Measurements from ENCODE around the gene LRRC15.
A peak's percentile ranks its signal among the peaks of the same experiment; 100 is the strongest.

LRRC15 gene

DNA sequence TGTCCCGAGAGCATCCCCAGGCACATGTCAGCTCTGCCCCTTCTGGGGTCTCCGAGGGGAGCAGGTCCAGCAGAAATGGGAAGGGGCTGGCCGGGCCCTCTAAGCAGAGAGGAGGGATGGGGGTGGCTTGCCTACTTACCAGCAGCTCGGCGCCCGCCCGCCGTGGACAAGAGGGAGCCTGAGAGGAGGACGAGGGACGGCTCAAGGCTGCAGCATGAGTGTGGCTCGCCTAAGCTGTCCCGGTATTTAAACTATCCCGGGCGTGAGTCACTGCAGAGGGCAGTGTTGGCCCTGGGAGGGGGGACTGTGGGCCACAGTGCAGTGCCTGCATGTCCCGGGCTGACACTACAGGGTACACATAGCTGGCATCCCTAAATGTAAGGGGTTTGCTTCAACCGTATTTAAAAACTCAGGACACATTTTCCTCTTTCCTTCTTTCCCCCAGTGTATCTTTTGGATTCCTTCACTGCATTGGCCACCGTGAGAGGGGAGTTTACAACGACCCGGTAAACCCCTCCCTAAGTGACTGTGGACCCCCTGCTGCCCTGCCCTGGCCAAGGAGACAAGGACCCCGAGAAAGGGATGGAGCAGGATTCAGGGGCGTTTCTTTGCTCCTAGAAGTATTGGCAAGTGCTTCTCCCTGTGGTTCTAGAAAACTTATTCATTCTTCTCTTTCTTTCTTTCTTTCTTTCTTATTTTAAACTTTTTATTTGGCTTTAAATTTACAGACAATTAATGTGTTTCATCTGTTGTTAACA is at the start of gene LRRC15:
Gene LRRC15, minus strand, starts transcription at position 222 of the 758 bp plus-strand sequence. CDS start 8,700 bp downstream, outside the sequence.
- no peak for DNase-seq

DNA sequence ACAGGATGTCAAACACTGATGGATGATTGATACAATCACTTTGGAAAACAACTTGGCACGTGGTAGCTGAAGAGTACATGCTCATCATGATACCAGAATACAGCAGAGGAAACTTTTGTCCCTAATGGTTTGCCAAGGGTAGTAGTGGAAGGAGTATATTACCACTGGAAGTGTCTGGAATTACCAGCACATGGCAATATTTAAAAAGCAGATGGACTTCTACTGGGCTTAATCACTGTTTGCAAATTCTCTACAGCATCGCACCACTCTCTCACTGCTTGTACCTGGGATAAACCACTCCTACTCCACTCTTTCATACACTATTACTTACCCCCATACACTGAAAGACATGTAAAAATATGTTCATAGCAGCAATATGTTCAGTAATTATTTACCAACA is 49.1 kb upstream of the LRRC15 start:
- no peak for DNase-seq

DNA sequence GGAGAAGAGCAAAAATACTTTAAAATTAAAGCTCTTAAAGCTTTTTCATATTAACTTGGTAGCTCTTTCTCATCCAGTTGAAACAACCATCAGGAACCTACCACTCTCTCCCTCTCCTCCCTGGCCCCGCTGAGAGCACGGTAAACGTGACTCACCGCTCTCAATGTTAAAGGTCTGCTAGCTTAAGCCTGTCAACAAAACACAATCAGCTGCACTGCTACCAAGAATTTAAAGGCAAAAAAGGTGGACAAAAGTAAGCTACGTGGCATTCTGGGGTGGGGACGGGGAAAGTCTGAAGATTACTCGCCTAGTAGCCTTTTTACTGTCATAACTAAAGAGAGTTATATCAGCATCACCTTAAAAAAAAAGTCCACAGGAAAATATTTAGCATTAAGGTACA is 37.9 kb upstream of the LRRC15 start:
- peak; percentile 22 for DNase-seq

DNA sequence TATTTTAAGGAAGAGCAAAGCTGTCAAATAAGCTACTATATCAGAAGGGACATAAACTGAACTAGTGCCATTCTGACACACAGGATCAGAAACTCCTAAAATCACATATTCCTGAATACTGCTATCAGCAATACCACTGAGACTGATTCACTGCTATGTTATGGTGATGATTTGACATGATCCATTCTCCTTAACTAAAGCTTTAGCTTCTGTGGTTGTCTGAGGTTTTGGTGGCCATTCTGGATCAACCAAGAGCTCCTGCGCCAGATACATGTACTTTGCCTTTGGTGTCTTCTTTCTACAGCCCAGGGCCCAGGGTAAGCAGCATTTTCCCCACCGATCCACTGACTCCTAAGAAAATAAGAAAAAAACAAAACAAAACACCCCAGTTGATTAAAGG is 36.2 kb upstream of the LRRC15 start:
- DNase-seq, result no peak

DNA sequence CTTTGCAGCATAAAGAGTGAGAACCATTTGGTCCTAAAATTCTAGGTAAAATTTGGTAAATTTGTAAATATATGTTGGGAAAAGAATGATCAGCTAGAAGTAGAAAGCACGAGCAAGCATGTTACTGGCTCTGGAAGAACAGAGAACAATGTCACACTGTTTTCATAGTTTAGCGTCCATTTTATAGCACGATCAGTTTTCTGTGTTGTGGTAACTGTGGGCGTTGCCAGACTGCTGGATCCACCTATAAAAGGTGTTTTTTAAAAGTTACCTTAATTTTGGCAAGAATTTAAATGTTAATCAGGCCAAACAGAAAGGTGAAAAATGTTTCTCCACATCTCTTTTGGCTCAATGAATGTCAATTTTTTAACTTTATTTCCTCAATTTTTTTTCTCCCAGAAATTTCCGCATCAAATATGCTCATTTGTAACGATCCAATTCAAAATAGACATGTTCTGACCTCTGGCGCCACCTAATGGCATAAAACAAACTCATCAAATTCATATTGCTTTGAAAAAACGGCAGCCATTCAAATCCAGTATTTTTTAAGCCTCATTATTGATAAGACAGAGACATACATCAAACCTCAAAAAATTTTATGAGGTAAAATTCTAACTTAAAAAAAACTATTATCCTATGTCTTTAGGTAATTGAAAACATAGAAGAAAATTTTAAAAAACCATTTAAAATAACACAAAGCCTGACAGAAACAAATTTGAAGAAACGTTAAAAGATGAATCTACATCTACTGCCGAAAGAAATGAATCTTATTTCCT is 35.0 kb upstream of the LRRC15 start:
- no peak for DNase-seq

GRCh38 chr3:194401868-194402329 is 32.4 kb upstream of the LRRC15 start:
- DNase-seq, result no peak

GRCh38 chr3:194401346-194401745 is 31.8 kb upstream of the LRRC15 start:
- no peak for DNase-seq

GRCh38 chr3:194399874-194400411 is 30.4 kb upstream of the LRRC15 start:
- no peak for DNase-seq

DNA sequence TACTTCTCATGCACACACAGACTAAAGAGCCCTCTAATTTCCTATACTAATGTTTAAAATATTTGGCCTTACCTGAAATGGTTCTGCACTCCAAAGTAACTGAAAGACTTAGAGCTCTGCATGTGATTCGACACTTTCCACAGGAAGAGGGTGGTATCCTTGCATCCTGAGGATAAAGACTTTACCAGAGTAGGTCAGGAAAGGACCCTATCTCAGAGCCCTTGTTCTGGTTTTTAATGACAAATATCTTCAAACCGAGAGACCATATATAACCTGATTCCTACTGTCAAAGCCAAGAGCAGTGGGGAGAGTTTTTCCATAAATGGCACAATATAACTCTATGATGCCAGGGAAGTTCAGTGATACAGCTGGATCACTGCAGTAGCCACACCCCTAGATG is 29.6 kb upstream of the LRRC15 start, which contains the start of gene GP5:
Gene GP5, minus strand, starts transcription at position 101 of the 400 bp plus-strand sequence. CDS start 984 bp downstream, outside the sequence.
- no peak for DNase-seq

GRCh38 chr3:194397757-194398312 is 28.3 kb upstream of the LRRC15 start:
- no peak for DNase-seq

DNA sequence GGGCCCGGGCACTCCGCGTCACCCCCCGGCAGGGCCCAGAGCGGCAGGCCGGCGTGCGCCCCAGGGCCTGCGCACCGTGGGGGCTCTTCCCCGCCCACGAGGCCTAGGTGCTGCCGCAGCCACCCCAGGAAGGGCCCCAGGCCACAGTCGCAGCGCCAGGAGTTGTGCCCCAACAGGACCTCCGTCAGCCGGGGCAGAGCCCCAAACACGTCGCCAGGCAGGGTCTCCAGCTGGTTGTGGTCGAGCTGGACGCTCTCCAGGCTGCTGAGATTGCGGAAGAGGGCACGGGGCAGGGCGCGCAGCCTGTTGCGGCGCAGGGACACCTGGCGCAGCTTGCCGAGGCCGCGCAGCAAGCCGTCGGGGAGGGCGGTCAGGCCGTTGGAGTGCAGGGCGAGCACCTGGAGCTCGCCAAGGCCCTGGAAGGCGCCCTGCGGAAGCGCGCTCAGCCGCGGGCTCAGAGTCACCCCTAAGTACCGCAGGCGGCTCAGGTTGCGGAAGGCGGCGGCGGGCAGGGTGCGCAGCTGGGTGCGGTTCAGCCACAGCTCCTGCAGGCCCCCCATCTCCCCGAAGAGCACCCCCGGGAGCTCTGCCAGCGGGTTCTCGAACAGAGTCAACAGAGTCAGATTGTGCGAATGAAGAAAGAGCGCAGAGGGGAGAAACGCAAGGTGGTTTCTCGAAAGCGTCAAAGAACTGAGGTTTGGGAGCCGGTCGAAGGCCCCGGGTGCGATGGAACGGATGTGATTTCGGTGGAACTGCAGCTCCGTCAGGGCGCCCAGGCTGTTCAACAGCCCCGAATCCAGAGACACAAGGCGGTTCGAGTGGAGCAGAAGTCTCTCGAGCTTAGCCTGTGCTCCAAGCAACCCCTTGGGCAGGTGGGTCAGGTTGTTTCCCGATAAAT is 27.6 kb upstream of the LRRC15 start:
- DNase-seq, result peak; percentile 70

DNA sequence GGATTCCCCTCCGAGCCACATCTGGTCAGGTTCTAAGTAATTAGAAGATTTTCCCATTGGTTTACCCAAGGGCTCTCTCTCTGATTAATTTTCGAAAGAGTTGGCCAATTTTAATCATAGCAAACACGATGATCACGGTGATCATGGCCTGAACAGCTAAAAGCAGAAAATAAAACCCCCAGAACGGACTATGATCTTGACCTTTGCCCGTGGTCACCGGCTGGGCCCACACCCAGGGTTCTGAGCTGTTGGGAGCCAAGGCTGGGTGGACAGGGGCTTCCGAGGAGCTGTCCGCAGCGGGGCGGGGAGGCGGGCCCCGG is 27.0 kb upstream of the LRRC15 start:
- no peak for DNase-seq

GRCh38 chr3:194395778-194396538 is 26.4 kb upstream of the LRRC15 start:
- peak; percentile 47 for DNase-seq

DNA sequence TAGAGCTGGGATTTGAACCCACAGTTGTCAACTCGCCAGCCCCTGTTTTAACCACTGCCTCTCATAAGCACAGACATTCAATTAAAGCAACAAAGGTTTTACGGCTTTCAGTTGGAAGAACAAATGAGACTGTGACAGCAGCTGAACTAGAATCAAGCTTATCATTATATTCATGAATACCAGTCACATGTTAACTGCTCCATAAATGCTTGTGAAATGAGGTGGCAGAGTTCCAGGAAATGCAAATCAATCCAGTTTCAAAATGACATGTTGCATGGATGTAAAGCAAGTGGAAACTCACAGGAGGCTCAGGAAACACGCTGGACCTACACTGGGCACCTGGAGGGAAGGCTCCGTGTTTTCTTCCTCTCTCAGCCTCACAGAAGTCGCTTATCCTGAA is 25.7 kb upstream of the LRRC15 start:
- no peak for DNase-seq

DNA sequence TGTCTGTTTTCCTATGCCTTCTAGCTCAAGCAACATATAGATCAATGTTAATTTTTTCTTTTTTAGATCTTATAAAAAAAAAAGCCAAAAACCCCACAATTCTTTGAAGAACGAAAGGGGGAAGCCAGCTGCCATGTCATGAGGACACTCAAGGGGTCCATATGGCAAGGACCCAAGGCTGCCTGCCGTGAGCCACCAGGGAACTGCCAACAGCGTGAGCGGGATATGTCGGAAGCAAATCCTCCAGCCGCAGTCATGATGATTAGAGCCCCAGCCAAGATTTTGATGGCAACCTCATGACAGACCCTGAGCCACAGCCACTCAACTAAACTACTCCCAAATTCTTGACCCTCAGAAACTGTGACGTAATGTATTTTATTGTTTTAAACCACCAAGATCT is 23.0 kb upstream of the LRRC15 start:
- no peak for DNase-seq

GRCh38 chr3:194390835-194391234 is 21.3 kb upstream of the LRRC15 start:
- DNase-seq, result no peak

DNA sequence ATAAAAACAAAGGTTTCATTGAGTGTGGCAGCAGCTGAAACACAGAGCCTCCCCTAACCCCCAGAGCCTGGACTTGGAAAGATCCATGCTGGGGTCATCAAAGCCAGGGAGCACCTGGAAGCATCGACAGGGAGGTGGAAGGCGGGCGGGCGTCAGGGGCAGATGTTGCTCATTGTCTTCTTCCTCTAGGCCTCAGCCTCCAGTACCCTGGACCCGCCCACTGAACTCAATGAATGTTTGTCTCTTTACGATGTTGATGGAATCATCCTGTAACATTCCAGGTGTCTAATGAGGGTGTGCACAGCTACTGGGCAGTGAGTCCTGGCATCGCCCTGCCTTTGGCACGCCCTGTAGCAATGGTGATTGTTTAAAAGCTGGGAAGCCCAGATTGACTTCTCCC is 19.7 kb upstream of the LRRC15 start:
- no peak for DNase-seq

GRCh38 chr3:194387926-194388418 is 18.4 kb upstream of the LRRC15 start:
- DNase-seq, result no peak

DNA sequence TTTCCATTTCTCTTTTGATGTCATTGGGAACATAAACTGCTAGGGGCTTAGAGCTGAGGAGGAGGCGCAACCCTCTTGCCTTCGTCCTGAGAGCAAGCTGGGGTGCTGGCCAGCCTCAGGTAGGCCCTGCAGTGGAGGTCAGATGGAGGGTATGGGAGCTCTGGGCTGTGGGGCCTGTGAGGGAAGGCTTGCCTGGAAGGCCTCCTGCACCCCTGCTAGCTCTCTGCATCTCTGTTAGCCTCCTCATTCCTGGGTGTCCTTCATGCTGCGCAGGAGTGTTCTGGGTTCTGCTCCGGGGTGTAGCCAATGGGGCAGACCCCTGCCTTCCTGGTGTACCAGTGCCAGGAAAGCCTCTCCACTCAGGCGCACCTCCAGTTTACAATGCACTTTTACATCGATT is 17.7 kb upstream of the LRRC15 start:
- DNase-seq, result no peak

DNA sequence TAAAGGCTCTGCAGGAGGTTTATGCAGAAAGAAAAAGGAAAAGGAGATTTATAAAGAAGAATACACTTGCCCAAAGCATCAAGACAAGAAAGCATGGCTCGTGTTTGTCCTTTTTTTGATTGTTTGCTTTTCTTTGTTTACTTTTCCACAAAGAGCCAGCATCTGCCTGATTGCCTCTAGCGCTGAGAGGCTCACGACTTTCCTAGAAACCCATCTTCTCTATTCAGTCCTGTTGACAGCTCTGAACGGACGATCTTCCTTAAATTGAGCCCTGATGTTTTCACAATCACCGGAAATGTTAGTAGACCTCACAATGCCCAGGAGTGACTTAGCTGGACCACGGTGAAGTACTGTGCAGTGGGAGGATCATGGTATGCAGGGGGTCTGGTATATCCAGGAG is 17.1 kb upstream of the LRRC15 start:
- no peak for DNase-seq

- no peak for DNase-seq
Measured at GRCh38 chr3:194386066-194386465, 16.5 kb upstream of the LRRC15 start.

DNA sequence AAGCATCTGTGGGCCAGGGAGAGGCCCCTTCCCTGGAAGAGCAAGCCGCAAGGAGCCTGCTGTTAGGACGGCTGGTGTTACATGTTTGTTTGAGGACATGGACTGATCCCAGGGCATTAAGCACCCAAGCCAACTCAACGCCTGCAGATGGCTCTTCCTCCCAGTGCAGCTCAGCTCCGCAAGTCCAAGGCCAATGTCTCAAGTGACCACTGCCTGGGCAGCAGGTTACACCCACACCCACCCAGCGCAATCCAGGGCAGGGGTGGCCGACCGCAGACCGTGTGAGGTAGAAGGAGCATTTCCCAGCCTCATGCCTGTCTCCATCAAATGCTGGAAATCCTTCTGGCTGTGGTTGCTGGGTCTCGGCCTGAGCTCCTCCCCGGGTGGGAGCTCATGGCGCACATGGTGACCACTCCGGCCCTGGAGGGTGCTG is 15.0 kb upstream of the LRRC15 start:
- no peak for DNase-seq
